Esophagus squamous epithelium (tissue), 5 donors: ENCODE data around the gene NXT1. TPM values are rescaled to one million over a fixed set of nuclear protein-coding genes. Genes with fewer than 3 reads are reported as not detected.

Experiments
- DNase-seq: peaks from one replicate; lab custom pipeline; 2025; lab: John Stamatoyannopoulos, UW
- H3K27ac ChIP-seq, 4 donors: fragments of 200-600 bp; sonication (generic); one replicate each; pipeline ENCODE4 v1.5.1; 2016 to 2019; ENCODE audit warnings: mild to moderate bottlenecking in 1 of 4
- H3K27me3 ChIP-seq, 4 donors: fragments of 200-600 bp; sonication (generic); 1 replicate in 3 of 4; 2 replicates in 1 of 4; pipeline versions ENCODE4 v1.5.1 to v1.6.0; 2017 to 2021; ENCODE audit warnings: antibody characterized with exemption in 1 of 4
- H3K36me3 ChIP-seq, 3 donors: fragments of 200-600 bp; sonication (generic); one replicate each; pipeline ENCODE4 v1.5.1; 2016 to 2019
- H3K4me1 ChIP-seq, 3 donors: fragments of 200-600 bp; sonication (generic); one replicate each; pipeline ENCODE4 v1.5.1; 2017 to 2019
- H3K4me3 ChIP-seq, 4 donors: fragments of 200-600 bp; sonication (generic); 1 replicate in 3 of 4; 2 replicates in 1 of 4; pipeline ENCODE4 v1.5.1; 2016 to 2019; ENCODE audit warnings: mild to moderate bottlenecking in 2 of 4, moderate library complexity in 1 of 4
- H3K9me3 ChIP-seq, 3 donors: fragments of 200-600 bp; sonication (generic); one replicate each; pipeline ENCODE4 v1.5.1; 2016 to 2019
- CTCF ChIP-seq, 6 experiments: fragments of 450-650 bp in 4 of 6; fragments of 200-600 bp in 2 of 6; sonication (generic) in 2 of 6; IDR thresholded peaks; one replicate each; pipeline ENCODE4 v1.5.1; 2016 to 2019; ENCODE audit warnings: antibody characterized with exemption in 6 of 6, mild to moderate bottlenecking in 4 of 6, moderate library complexity in 4 of 6
- POLR2A ChIP-seq, 4 donors: fragments of 450-650 bp; IDR thresholded peaks; one replicate each; pipeline ENCODE4 v1.6.1; 2017; ENCODE audit warnings: antibody characterized with exemption in 4 of 4, mild to moderate bottlenecking in 4 of 4, moderate library complexity in 3 of 4
- WGBS, 2 donors: methylation state at CpG; one replicate each; pipeline ENCODE4 v1.1.5; 2018; 5-methylcytosine and 5-hydroxymethylcytosine counted together
- intact Hi-C: fragments of 100-400 bp; cut with DNase I; formaldehyde crosslinking; loops from one replicate; pipeline ENCODE4 v1.15.0; 2022
- total RNA-seq, 4 donors: library from RNA; depleted of rRNA; stranded (reverse); fragments of >200 nt; gene quantifications; one replicate each; pipeline ENCODE4 v1.1.0, GENCODE V29; 2016
- donor health status: DM: yes; HTN: yes; CAD: no.

NXT1 gene
- total RNA-seq, 4 donors from 2014 or later: 21.3 to 43.0 (median 38.0) TPM

GRCh38 chr20:23369072-23369823 lies 18.7 kb downstream of the NXT1 start:
- Histone ChIP-seq H3K4me1 (peaks cover 0 to 34% (median 16%) of the 10 kb centered on the region in 3 donors), H3K4me3 (no peak overlapping the region), H3K27me3 (no peaks in the 10 kb centered on the region), H3K36me3 (peaks cover 21 to 76% (median 38%) of the 10 kb centered on the region in 3 donors), H3K27ac (no peak overlapping the region), H3K9me3 (no peaks in the 10 kb centered on the region)
- intact Hi-C loops: no loop called here
- DNase-seq: no peak
- TF ChIP-seq POLR2A (IDR thresholded peaks at IDR 0.05): no peak
- TF ChIP-seq CTCF (IDR thresholded peaks at IDR 0.05): no peak
- 87 to 95% methylated on average over 8 to 12 of the region's 14 CpGs for WGBS, 2 donors

GRCh38 chr20:23370274-23370673 lies 19.7 kb downstream of the NXT1 start:
- H3K9me3 ChIP-seq: no peaks in the 10 kb centered on the region
- 89 to 95% methylated on average over 4 to 5 of the region's 5 CpGs for WGBS, 2 donors
- H3K36me3 ChIP-seq: peaks cover 21 to 76% (median 38%) of the 10 kb centered on the region in 3 donors
- intact Hi-C loops: no loop called here
- H3K4me1 ChIP-seq: peaks cover 0 to 29% (median 16%) of the 10 kb centered on the region in 3 donors
- H3K27ac ChIP-seq: no peak overlapping the region
- DNase-seq: no peak
- H3K27me3 ChIP-seq: no peaks in the 10 kb centered on the region
- H3K4me3 ChIP-seq: no peak overlapping the region
- TF ChIP-seq POLR2A (IDR thresholded peaks at IDR 0.05): no peak
- no peak for TF ChIP-seq CTCF (IDR thresholded peaks at IDR 0.05)

- Histone ChIP-seq H3K27ac (no peak overlapping the region), H3K9me3 (no peaks in the 10 kb centered on the region), H3K27me3 (no peaks in the 10 kb centered on the region), H3K4me3 (no peak overlapping the region), H3K4me1 (peaks cover 0 to 23% (median 11%) of the 10 kb centered on the region in 3 donors), H3K36me3 (peaks cover 21 to 76% (median 33%) of the 10 kb centered on the region in 3 donors)
- TF ChIP-seq POLR2A (IDR thresholded peaks at IDR 0.05) (no peak), CTCF (IDR thresholded peaks at IDR 0.05) (no peak)
- intact Hi-C loops: no loop called here
- 64 to 81% methylated on average over 3 of the region's 3 CpGs for WGBS, 2 donors
- no peak for DNase-seq
Observed at GRCh38 chr20:23370873-23371272, 20.3 kb downstream of the NXT1 start.

- H3K27ac ChIP-seq: peak overlapping the region in 1 of 4 donors; percentile 26
- DNase-seq: no peak
- no peaks in the 10 kb centered on the region for H3K9me3 ChIP-seq
- H3K27me3 ChIP-seq: no peaks in the 10 kb centered on the region
- peaks cover 21 to 82% (median 33%) of the 10 kb centered on the region in 3 donors for H3K36me3 ChIP-seq
- TF ChIP-seq POLR2A (IDR thresholded peaks at IDR 0.05) (no peak), CTCF (IDR thresholded peaks at IDR 0.05) (no peak)
- no peak overlapping the region for H3K4me3 ChIP-seq
- intact Hi-C loops: no loop called here
- peaks cover 0 to 17% (median 5%) of the 10 kb centered on the region in 3 donors for H3K4me1 ChIP-seq
- 52 to 60% methylated on average over 4 of the region's 4 CpGs for WGBS, 2 donors
Observed at GRCh38 chr20:23371496-23371895, 20.9 kb downstream of the NXT1 start.

- Histone ChIP-seq H3K4me3 (no peak overlapping the region), H3K27ac (no peak overlapping the region), H3K9me3 (no peaks in the 10 kb centered on the region), H3K36me3 (peaks cover 17 to 100% (median 29%) of the 10 kb centered on the region in 3 donors), H3K4me1 (no peaks in the 10 kb centered on the region), H3K27me3 (no peaks in the 10 kb centered on the region)
- intact Hi-C loops: no loop called here
- 73 to 91% methylated on average over 5 of the region's 5 CpGs for WGBS, 2 donors
- DNase-seq: no peak
- TF ChIP-seq CTCF (IDR thresholded peaks at IDR 0.05): no peak
- no peak for TF ChIP-seq POLR2A (IDR thresholded peaks at IDR 0.05)
Observed at GRCh38 chr20:23374441-23374840, 23.9 kb downstream of the NXT1 start.
